ENCODE data around the gene LAMA2.

The LAMA2 gene

GRCh38 chr6:128918886-128919285 is 35.9 kb downstream of the LAMA2 start:
- no peak for DNase-seq

DNA sequence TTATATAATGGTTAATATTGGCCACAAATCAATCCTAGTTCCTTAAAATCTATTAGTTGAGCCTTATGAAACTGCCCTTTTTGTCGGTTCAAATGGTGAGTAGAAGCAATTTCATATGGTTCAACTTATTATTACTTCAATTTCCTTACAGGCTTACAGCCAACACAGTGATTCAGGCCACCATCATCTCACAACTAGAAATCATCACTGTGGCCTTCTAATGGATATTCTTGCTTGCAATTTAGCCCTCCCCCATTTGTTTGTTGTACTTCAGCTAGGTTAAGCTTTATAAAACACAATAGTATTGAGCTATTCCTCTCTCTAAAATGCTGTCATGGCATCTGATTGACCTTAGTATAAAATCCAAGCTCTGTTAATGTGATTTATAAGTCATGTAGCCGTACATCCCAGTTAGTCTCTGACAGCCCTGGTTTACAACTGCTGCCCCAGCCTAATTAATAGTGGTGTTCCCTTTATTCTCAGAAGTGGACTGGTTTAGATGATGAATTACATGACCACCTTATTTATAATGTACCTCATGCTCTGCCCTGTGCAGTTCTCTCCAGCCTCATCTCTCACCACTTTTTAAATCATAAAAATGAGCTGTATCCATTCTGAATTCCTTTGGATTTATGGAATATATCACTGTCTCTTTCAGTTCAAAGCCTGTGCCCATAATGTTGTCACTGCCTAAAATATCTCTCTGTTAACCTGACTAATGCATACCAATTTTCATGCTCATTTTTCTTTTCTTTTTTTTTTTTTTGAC is 36.7 kb downstream of the LAMA2 start:
- no peak for DNase-seq

DNA sequence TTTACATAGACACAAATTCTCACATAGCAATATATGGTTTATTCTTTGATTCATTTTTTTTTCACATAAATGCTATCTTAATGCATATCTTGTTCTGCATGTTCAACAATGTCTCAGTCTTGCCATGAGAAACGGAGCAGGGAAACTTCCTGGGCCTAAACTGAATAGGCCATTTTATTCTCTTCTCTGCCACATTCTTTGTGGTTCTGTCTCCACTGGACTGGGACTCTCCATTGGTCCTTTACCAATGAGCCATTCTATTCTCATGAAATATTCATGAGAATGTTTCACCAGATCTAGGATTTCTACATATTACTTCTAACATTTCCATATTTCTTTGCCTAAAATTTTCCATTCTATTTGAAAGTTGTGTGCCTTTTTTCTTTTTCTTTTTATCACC is 42.8 kb downstream of the LAMA2 start:
- no peak for DNase-seq

DNA sequence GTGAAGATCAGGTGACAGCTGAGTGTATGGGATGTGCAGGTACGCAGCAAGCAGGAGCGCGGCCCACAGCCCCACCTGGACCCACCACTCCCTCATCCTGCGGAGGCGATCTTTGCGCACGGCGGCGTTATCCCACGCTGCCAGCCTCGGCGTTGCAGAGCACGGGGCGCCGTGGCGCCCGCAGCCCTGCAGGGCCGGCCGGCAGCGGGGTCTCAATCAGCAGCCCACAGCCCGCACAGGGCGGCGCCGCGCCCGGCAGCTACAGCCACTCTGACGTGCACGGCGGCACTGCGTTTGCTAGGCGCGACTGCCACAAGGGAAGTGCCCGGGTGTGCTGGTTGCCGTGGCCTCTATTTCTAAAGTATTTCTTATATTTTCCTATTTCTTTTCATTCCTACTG is 46.9 kb downstream of the LAMA2 start:
- no peak for DNase-seq

- DNase-seq, result no peak
These were observed 47.4 kb downstream of the LAMA2 start for GRCh38 chr6:128930321-128930720.

- no peak for DNase-seq
These were observed 49.1 kb downstream of the LAMA2 start for GRCh38 chr6:128932061-128932460.

DNA sequence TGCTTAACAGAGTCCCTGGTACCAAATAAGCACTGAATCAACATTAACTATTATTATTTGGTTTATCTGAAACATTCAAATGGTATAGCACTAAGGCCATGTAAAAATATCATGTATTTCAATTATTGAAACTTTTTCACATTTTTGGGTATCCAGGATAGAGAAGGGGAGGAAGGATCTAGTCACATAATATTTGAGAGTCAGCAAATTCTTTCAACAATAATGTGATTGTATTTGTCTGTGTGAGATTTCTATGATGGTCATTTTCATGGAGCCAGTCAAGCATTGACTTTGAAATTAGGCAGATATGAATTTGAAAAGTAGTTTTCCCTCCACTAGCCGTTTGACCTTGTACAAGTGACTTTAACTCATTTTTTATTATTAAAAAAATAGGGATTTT is 67.9 kb downstream of the LAMA2 start:
- DNase-seq, result no peak

GRCh38 chr6:128952902-128953301 is 70.0 kb downstream of the LAMA2 start:
- DNase-seq, result no peak

DNA sequence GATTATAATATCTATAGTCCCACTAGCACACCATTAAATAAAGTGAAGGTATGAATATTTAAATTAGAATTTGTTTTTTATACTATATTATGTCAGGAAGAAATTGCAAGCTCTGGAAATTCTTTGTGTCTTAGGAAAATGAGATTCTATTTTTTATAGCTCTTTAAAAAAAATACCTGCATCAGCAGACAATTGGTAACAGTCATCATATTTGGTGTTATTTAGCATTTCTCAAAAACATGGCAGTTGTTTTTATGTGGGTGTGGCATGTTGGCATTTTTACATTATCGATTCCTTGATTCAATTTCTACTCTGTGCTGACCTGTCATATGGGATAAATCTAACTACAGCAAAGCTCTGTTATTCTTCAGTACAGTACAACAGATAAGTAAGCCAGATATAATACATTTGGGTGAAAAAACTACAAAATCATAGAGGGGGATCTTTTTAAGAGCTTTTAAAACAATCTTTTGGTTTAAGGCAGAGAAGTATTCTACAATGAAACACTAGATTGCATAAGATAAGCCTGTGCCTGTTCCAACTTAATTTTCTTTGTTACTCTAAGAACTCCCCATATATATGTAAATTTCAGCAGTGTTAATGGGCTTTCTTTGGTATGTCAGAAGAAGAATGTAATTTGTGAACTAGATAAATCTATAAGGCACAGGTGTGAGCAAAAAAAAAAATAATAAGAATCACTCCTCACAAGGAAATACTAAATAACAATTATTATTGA is 71.5 kb downstream of the LAMA2 start:
- DNase-seq, result no peak

GRCh38 chr6:128963561-128963960 is 80.6 kb downstream of the LAMA2 start:
- DNase-seq, result no peak

DNA sequence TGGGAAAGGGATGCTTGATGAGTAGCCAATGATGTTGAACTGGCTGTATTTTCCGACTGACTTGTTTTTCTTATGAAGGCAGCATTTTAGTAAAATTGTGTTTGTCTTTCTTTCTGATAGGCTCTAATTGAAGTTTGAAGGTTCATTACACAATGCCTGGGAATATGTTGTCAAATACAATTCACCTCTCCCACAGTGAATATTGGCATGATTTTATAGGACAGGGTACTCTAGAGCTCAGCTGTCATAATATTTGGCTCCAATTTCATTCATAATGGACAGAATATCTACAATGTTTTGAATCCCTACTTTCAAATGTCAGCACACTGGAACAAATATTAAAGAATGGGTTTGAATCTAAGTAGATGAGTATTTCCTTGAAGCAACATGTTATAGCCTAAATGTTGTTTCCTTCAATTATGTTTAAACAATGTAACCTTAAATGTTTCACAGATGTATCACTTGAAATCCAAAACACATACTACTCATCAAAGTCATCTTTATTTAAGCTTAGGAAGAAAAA is 81.4 kb downstream of the LAMA2 start:
- DNase-seq, result no peak

DNA sequence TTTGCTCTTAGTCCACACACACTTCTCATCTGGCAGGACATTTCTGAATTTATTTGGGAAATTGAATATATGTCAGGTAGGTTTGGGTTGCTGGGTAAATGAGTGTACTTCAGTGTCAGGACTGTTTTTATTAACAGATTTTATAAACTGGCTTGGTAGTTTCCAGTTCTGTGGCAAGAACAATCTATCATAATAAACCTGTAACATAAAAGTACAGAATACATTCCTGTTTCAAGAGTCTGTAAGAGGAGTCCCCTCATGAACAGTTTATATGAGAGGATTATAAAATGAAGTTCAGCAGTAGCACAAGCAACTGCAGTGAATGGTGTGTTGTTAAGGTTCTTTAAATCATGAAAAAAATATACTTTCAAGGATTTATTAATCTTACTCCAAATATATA is 81.8 kb downstream of the LAMA2 start:
- DNase-seq, result no peak

DNA sequence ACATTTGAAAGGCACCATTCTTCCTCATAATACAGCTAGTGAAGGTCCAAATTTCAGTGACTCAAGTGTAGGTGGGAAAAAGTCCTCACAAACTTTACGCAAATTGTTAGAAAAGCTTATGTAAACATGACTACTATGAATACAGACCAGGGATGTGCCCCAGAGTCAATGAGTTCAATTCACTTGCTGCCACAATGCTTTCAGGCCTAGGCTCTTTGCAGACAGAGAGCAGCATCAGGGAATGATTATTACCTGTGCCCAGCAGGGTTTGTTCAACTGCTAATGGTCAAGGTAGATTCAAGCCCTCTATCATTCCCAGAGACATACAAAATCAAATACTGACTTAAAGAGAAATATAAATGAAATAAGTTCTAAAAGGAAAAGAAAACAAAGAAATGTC is 84.0 kb downstream of the LAMA2 start:
- DNase-seq, result no peak

DNA sequence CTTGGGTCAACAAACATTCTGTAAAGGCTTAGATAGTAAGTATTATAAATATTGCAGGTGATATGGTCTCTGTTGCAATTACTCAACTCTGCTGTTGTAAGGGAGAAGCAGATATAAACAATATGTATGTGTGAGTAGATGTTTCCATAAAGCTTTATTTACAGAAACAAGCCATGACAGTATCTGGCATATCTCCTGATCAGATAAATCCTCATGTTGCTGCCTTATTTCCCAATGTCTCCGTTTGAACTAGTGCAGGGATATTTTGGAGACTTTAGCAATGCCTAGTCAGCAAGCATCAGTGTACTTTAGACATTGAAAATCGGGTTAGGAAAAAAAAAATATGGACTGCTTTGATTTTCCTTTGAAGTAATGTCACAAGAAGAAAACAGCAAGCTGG is 96.1 kb downstream of the LAMA2 start:
- DNase-seq, result no peak

DNA sequence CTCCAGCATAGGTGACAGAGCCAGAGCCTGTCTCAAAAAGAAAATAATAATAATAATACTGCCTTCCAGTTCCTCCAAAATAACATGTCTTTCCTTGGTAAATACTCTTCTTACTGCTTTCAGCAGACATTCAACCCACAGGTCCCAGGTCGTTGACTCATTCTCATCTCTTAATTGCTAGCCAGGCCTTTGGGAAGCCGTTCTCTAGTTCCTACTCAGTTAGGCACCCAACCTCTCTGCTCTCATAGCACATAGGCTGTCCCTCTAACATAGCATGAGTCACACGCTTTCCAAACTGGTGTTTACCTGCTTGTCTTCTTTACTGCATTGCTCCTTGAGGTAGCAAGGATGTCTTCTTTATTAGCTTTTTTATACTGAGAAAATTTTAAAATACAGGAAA is 98.8 kb downstream of the LAMA2 start:
- DNase-seq, result no peak

- no peak for DNase-seq
These were observed 107.4 kb downstream of the LAMA2 start for GRCh38 chr6:128990360-128990759.

DNA sequence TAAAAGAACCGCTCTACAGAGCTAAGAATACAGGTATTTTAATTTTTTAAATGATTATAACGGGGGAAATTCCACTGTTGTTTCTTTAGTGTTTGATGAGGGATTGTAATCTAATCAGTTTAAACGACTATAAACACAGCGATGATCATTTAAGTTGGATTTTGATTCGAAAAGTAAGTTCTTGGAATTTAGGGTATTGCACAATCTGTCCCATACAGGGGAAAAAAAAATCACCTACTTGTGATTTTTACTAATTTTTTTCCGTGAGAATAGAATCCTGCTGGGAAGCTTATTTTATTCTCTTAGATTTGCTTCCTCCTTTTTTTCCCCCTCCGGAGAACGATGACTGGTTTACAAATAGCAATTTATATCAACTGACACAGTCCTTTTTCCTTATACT is 108.0 kb downstream of the LAMA2 start:
- no peak for DNase-seq

- no peak for DNase-seq
These were observed 110.2 kb downstream of the LAMA2 start for GRCh38 chr6:128993166-128993565.

DNA sequence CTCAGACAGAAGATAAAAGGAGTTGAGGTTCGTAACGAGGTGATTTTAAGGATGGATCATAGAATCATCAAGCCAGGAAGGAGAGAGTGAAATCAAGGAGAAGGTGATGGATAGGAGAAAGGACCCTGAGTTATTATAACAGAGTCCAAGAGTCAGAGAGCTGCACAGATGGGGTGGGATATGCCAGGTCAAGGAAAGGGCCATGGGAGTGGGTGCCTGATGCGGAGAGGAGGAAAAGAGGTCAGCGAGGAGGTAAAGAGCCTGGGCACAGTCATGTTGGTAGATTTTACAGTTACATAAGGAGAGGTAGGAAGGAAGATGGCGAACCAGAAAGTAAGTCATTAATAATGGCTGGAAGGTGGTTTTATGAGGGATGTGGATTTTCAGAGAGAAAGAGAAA is 114.9 kb downstream of the LAMA2 start:
- DNase-seq, result no peak

DNA sequence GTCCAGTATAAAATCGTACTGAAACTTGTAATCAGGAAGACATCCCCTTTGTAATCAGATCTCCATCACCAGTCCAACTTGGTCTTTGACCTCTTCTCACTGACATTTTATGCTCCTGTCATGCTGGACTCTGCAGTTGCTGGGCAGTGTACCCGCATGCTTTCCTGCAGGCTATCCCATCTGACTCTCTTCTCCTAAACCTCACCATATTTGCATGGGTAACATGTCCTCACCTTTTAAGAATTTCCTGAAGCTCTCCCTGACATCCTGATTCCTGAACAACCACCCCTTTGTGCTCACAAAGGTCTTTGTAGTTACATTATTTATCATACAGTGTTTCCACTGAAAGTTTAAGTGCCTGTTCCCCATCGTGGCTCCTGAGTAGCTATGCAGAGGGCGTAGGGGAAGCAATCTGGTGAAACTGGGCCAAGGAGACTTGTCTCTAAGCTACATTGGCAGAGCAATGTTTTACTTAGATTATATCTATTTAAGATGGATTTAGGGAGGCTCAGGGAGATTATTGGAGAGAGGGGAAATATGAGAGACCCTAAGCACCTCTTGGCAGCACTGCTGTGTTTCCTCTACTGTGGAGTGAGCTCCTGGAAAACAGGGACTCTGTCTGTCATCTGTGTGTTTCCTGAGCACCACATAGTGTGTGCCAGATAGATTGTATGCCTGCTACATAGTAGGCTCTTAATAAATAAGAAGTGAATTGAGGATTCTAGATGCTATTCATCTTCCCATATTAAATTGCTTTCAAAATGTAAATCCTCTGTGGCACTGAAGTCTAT is 124.0 kb downstream of the LAMA2 start:
- DNase-seq, result no peak

DNA sequence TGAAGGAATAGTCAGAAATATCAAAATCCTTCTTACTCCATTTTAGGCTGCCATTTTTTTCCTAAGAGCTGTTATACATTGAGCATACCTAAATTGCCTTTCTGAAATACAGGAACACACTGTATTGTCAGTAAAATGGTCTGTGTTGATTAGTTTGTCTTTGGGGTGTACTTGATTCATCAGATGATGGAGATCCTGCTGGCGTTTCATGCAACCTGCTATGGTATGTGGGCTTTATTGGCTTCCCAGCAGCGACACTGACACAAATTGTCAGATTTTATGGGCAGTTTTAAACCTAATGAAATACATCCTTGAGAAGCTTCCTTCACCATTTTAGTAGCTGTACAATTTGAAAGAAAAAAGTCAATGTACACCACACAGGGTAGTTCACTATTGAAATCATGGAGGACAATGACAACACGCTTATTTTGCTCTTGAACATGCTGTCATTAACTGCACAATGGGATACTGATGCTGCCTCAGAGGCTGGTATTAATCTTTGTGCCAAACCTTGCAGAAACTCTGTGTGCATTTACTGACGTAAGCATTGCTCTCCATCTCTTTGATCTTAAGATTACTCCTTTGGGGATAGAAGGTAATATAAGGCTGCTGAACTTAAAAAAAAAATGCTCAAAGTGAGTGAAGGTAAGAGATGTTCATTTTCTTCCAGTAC is 124.9 kb downstream of the LAMA2 start:
- DNase-seq, result no peak

DNA sequence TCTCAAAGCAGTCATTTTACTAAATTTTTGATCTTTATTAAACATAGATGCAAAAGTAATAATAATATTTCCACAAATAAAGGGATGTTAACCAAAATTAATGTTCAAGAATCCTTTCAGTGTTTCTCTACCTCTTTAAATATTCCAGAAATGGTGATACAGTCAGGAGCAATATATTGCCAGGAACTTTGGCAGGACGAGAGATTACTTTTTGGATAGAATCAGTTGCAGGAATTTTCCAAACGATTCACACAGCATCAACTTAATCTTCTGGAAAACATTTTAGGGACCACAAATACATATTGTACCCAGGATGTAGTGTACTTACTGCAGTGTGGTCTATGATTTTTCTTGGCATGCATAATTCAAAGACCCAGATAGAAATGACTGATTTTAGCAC is 125.7 kb downstream of the LAMA2 start:
- DNase-seq, result no peak

DNA sequence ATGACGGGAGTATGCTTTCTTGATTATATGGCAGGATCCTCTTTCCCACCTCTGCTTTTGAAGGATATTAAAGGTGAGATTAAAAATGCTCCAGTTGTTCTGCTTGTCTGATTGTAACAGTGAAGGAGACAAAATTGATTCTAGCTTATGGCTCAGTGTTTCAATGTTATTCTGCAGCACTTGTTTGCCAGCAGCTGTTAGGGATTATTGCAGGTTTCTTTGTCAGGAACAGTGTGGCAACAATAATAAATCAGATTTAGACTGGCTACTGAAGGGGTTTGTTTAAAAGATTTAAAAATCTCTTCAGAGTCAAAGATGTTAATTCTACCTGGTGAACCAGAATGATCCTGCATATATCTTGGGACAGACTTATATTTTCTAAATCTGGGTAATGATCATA is 126.9 kb downstream of the LAMA2 start:
- no peak for DNase-seq
